ENCODE data around the gene KCNE2.
"Not testable (repeated sequence)": the region's sequence is repeated elsewhere in the genome, so short reads cannot be mapped to it uniquely, and the experiment has no call there.

Gene KCNE2

DNA sequence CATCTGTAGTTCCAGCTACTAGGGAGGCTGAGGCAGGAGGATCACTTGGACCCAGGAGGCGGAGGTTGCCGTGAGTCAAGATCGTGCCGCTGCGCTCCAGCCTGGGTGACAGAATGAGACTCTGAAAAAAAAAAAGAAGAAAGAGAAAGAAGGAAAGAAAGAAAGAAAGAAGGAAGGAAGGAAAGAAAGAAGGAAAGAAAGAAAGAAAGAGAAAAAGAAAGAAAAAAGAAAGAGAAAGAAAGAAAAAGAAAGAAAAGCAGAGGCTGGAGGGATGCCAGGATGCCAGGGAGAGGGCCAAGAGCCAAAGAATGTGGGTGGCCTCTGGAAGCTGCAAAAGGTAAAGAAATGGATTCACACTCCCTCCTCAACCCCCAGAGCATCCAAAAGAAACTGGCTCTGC lies 8.2 kb upstream of the KCNE2 start:
- no peak overlapping the region for H3K4me3 ChIP-seq (ENCODE audit: low read length)
- H3K4me1 ChIP-seq (ENCODE audit: control insufficient read depth, insufficient read depth, low read length) = no peaks in the 10 kb centered on the region
- H3K36me3 ChIP-seq (ENCODE audit: control insufficient read depth, insufficient read depth, low read length) = no peaks in the 10 kb centered on the region
- no peaks in the 10 kb centered on the region for H3K9me3 ChIP-seq (ENCODE audit: control insufficient read depth, low read length)
- H3K9ac ChIP-seq (ENCODE audit: low read length) = no peak overlapping the region
- H3K27me3 ChIP-seq (ENCODE audit: control insufficient read depth, insufficient read depth, low read length) = no peaks in the 10 kb centered on the region

- no peaks in the 10 kb centered on the region for H3K36me3 ChIP-seq (ENCODE audit: control insufficient read depth, insufficient read depth, low read length)
- no peaks in the 10 kb centered on the region for H3K9me3 ChIP-seq (ENCODE audit: control insufficient read depth, low read length)
- no peaks in the 10 kb centered on the region for H3K4me1 ChIP-seq (ENCODE audit: control insufficient read depth, insufficient read depth, low read length)
- H3K27me3 ChIP-seq (ENCODE audit: control insufficient read depth, insufficient read depth, low read length) = no peaks in the 10 kb centered on the region
- H3K4me3 ChIP-seq (ENCODE audit: low read length) = no peak overlapping the region
- no peak overlapping the region for H3K9ac ChIP-seq (ENCODE audit: low read length)
Observed at GRCh38 chr21:34357889-34358288, 5.9 kb upstream of the KCNE2 start.

DNA sequence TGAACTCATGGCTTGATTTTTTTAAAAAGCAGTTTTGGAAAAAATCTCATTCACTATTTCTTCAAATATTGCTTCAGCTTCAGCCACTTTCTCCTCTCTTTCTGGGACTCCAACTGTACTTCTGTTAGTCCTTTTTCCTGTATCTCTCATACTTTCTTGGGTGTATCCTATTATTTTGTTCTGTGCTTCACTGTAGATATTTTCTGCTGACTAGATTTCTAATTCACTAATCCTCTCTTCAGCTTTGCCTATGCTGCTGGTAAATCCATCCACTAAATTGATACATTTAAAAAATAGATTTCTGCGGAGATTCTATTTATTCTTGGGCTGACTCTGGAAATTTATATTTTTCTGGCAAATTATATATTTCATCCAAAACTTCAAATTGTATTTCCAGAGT lies 4.9 kb upstream of the KCNE2 start:
- H3K4me1 ChIP-seq (ENCODE audit: control insufficient read depth, insufficient read depth, low read length) = peaks cover 6% of the 10 kb centered on the region
- H3K36me3 ChIP-seq (ENCODE audit: control insufficient read depth, insufficient read depth, low read length) = no peaks in the 10 kb centered on the region
- no peaks in the 10 kb centered on the region for H3K27me3 ChIP-seq (ENCODE audit: control insufficient read depth, insufficient read depth, low read length)
- no peak overlapping the region for H3K4me3 ChIP-seq (ENCODE audit: low read length)
- H3K9ac ChIP-seq (ENCODE audit: low read length) = no peak overlapping the region
- no peaks in the 10 kb centered on the region for H3K9me3 ChIP-seq (ENCODE audit: control insufficient read depth, low read length)

GRCh38 chr21:34360488-34361241 lies 3.1 kb upstream of the KCNE2 start:
- Histone ChIP-seq H3K4me3 (ENCODE audit: low read length) (no peak overlapping the region), H3K9ac (ENCODE audit: low read length) (no peak overlapping the region), H3K27me3 (ENCODE audit: control insufficient read depth, insufficient read depth, low read length) (no peaks in the 10 kb centered on the region), H3K9me3 (ENCODE audit: control insufficient read depth, low read length) (no peaks in the 10 kb centered on the region), H3K36me3 (ENCODE audit: control insufficient read depth, insufficient read depth, low read length) (no peaks in the 10 kb centered on the region), H3K4me1 (ENCODE audit: control insufficient read depth, insufficient read depth, low read length) (peaks cover 6% of the 10 kb centered on the region)

- Histone ChIP-seq H3K9me3 (ENCODE audit: control insufficient read depth, low read length) (no peaks in the 10 kb centered on the region), H3K9ac (ENCODE audit: low read length) (no peak overlapping the region), H3K4me3 (ENCODE audit: low read length) (no peak overlapping the region), H3K36me3 (ENCODE audit: control insufficient read depth, insufficient read depth, low read length) (no peaks in the 10 kb centered on the region), H3K4me1 (ENCODE audit: control insufficient read depth, insufficient read depth, low read length) (peaks cover 13% of the 10 kb centered on the region), H3K27me3 (ENCODE audit: control insufficient read depth, insufficient read depth, low read length) (no peaks in the 10 kb centered on the region)
Observed at GRCh38 chr21:34362136-34362444, 1.7 kb upstream of the KCNE2 start.

DNA sequence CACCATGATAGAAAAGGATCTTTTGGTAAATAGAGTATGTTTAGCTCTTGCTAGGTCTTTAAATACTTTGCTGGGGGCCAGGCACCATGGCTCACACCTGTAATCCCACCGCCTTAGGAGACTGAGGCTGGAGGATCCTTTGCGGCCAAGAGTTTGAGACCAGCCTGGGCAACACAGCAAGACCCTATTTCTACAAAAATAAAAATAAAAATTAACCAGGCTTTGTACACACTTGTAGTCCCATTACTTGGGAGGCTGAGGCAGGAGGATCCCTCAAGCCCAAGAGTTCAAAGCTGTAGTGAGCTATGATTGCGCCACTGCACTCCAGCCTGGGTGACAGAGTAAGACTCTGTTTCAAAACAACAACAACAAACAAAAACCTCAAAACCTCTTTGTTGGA lies 1.1 kb upstream of the KCNE2 start:
- peaks cover 13% of the 10 kb centered on the region for H3K4me1 ChIP-seq (ENCODE audit: control insufficient read depth, insufficient read depth, low read length)
- H3K9me3 ChIP-seq (ENCODE audit: control insufficient read depth, low read length) = no peaks in the 10 kb centered on the region
- H3K9ac ChIP-seq (ENCODE audit: low read length) = no peak overlapping the region
- H3K36me3 ChIP-seq (ENCODE audit: control insufficient read depth, insufficient read depth, low read length) = no peaks in the 10 kb centered on the region
- no peaks in the 10 kb centered on the region for H3K27me3 ChIP-seq (ENCODE audit: control insufficient read depth, insufficient read depth, low read length)
- H3K4me3 ChIP-seq (ENCODE audit: low read length) = no peak overlapping the region

GRCh38 chr21:34364921-34365320 lies 1.1 kb downstream of the KCNE2 start:
- H3K27me3 ChIP-seq (ENCODE audit: control insufficient read depth, insufficient read depth, low read length) = no peaks in the 10 kb centered on the region
- H3K9me3 ChIP-seq (ENCODE audit: control insufficient read depth, low read length) = no peaks in the 10 kb centered on the region
- peak overlapping the region; percentile 0 for H3K4me3 ChIP-seq (ENCODE audit: low read length)
- no peaks in the 10 kb centered on the region for H3K36me3 ChIP-seq (ENCODE audit: control insufficient read depth, insufficient read depth, low read length)
- peaks cover 13% of the 10 kb centered on the region for H3K4me1 ChIP-seq (ENCODE audit: control insufficient read depth, insufficient read depth, low read length)
- H3K9ac ChIP-seq (ENCODE audit: low read length) = peak overlapping the region; percentile 66

- Histone ChIP-seq H3K4me3 (ENCODE audit: low read length) (no peak overlapping the region), H3K9me3 (ENCODE audit: control insufficient read depth, low read length) (no peaks in the 10 kb centered on the region), H3K27me3 (ENCODE audit: control insufficient read depth, insufficient read depth, low read length) (no peaks in the 10 kb centered on the region), H3K9ac (ENCODE audit: low read length) (peak overlapping the region; percentile 66), H3K36me3 (ENCODE audit: control insufficient read depth, insufficient read depth, low read length) (no peaks in the 10 kb centered on the region), H3K4me1 (ENCODE audit: control insufficient read depth, insufficient read depth, low read length) (peaks cover 13% of the 10 kb centered on the region)
Observed at GRCh38 chr21:34365809-34366208, 2.0 kb downstream of the KCNE2 start.

- peaks cover 13% of the 10 kb centered on the region for H3K4me1 ChIP-seq (ENCODE audit: control insufficient read depth, insufficient read depth, low read length)
- H3K27me3 ChIP-seq (ENCODE audit: control insufficient read depth, insufficient read depth, low read length) = no peaks in the 10 kb centered on the region
- no peaks in the 10 kb centered on the region for H3K36me3 ChIP-seq (ENCODE audit: control insufficient read depth, insufficient read depth, low read length)
- H3K9ac ChIP-seq (ENCODE audit: low read length) = no peak overlapping the region
- no peaks in the 10 kb centered on the region for H3K9me3 ChIP-seq (ENCODE audit: control insufficient read depth, low read length)
- no peak overlapping the region for H3K4me3 ChIP-seq (ENCODE audit: low read length)
Observed at GRCh38 chr21:34367320-34367935, 3.6 kb downstream of the KCNE2 start.

DNA sequence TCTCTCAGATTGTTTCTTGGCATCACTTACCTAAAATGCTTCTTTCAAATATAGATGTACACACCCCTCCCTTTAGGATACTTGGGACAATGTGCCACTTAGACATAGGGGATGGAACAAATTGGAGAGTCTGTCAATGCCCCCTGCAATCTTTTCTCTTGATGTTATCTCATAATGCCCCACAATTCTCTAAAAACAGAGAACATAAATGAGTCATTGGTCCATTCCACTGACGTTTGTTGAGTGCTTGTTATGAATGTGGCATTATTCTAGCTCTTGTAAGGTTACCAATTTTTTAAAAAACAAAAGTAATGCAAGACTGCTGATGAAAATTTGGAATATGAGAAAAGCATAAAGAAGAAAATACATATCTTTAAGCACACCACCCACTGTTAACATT lies 5.9 kb downstream of the KCNE2 start:
- H3K4me3 ChIP-seq (ENCODE audit: low read length) = no peak overlapping the region
- peaks cover 7% of the 10 kb centered on the region for H3K4me1 ChIP-seq (ENCODE audit: control insufficient read depth, insufficient read depth, low read length)
- no peak overlapping the region for H3K9ac ChIP-seq (ENCODE audit: low read length)
- no peaks in the 10 kb centered on the region for H3K36me3 ChIP-seq (ENCODE audit: control insufficient read depth, insufficient read depth, low read length)
- H3K9me3 ChIP-seq (ENCODE audit: control insufficient read depth, low read length) = no peaks in the 10 kb centered on the region
- no peaks in the 10 kb centered on the region for H3K27me3 ChIP-seq (ENCODE audit: control insufficient read depth, insufficient read depth, low read length)

DNA sequence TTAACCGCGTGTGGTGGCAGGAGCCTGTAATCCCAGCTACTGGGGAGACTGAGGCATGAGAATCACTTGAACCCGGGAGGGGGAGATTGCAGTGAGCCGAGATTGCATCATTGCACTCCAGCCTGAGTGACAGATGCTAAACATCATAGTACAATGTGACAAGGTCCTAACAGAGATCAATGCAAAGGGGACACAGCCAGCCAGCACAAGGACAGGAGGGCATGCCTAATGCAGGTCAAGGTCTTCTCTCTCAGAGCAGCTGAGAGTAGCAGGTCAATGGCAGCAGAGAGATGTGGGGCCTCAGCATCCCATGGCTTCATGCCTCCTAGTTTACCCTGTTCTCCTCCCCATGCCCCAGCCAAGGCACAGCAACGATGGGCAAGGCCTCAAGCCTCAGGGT lies 8.5 kb downstream of the KCNE2 start:
- H3K4me1 ChIP-seq (ENCODE audit: control insufficient read depth, insufficient read depth, low read length) = no peaks in the 10 kb centered on the region
- no peak overlapping the region for H3K9ac ChIP-seq (ENCODE audit: low read length)
- no peaks in the 10 kb centered on the region for H3K27me3 ChIP-seq (ENCODE audit: control insufficient read depth, insufficient read depth, low read length)
- no peak overlapping the region for H3K4me3 ChIP-seq (ENCODE audit: low read length)
- H3K9me3 ChIP-seq (ENCODE audit: control insufficient read depth, low read length) = no peaks in the 10 kb centered on the region
- no peaks in the 10 kb centered on the region for H3K36me3 ChIP-seq (ENCODE audit: control insufficient read depth, insufficient read depth, low read length)

DNA sequence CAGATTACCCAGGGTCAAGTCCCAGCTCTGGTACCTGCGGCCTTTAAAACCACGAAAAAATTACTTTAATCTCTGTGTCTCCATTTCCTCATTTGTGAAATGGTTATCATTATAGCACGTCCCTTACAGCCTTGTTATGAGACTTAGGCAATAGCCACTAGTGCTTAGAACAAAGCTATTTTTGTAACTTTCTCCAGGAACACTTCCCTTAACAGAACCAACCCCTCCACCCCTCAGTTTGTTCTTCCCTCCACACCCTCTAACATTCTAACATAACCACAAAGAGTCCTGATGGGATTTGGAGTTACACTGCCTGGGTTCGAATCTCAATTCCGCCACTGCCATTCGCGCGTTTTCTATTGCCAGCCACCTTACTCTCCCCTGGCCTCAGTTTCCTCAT lies 10.7 kb downstream of the KCNE2 start:
- H3K9me3 ChIP-seq (ENCODE audit: control insufficient read depth, low read length); H3K4me3 ChIP-seq (ENCODE audit: low read length); H3K36me3 ChIP-seq (ENCODE audit: control insufficient read depth, insufficient read depth, low read length): not testable (repeated sequence)

More for the DNA sequence above, 10.7 kb downstream of the KCNE2 start:
- H3K9ac ChIP-seq (ENCODE audit: low read length); H3K4me1 ChIP-seq (ENCODE audit: control insufficient read depth, insufficient read depth, low read length); H3K27me3 ChIP-seq (ENCODE audit: control insufficient read depth, insufficient read depth, low read length): not testable (repeated sequence)
